NCI-H2107 treated with DMSO at 0.1 percent for 48 hours (cell line): ENCODE measurements around the gene FANCE.

Experiments
- DNase-seq: peaks from one replicate; lab custom pipeline; 2025; ENCODE audit not compliant: unreplicated experiment; lab: John Stamatoyannopoulos, UW

Gene FANCE

GRCh38 chr6:35463292-35463691, 11.2 kb downstream of the FANCE start:
- no peak for DNase-seq

- DNase-seq, result no peak
These were observed 13.5 kb downstream of the FANCE start for GRCh38 chr6:35465646-35466045.

- peak; percentile 64 for DNase-seq
These were observed 16.2 kb downstream of the FANCE start, which contains the start of gene RPL10A for GRCh38 chr6:35468181-35468979. Gene RPL10A (plus strand): TSS chr6:35468401. CDS start chr6:35468435, 34 bp downstream.

- DNase-seq, result no peak
These were observed 17.0 kb downstream of the FANCE start for GRCh38 chr6:35468980-35469750.

- DNase-seq, result no peak
These were observed 17.9 kb downstream of the FANCE start for GRCh38 chr6:35469751-35470662.

- no peak for DNase-seq
These were observed 18.6 kb downstream of the FANCE start for GRCh38 chr6:35470663-35471120.

GRCh38 chr6:35471836-35472345, 19.8 kb downstream of the FANCE start:
- no peak for DNase-seq

- DNase-seq, result no peak
These were observed 21.1 kb downstream of the FANCE start for GRCh38 chr6:35473075-35473849.

- no peak for DNase-seq
These were observed 21.7 kb downstream of the FANCE start for GRCh38 chr6:35473850-35474130.

GRCh38 chr6:35474131-35474941, 22.2 kb downstream of the FANCE start:
- DNase-seq, result no peak

- no peak for DNase-seq
These were observed 22.9 kb downstream of the FANCE start for GRCh38 chr6:35474942-35475570.

GRCh38 chr6:35475573-35475972, 23.4 kb downstream of the FANCE start:
- DNase-seq, result no peak

GRCh38 chr6:35476004-35476403, 23.9 kb downstream of the FANCE start:
- DNase-seq, result no peak

GRCh38 chr6:35477028-35477427, 24.9 kb downstream of the FANCE start:
- no peak for DNase-seq

- peak; percentile 40 for DNase-seq
These were observed 25.5 kb downstream of the FANCE start for GRCh38 chr6:35477551-35478179.

GRCh38 chr6:35478259-35478658, 26.1 kb downstream of the FANCE start:
- no peak for DNase-seq

GRCh38 chr6:35480176-35480575, 28.0 kb downstream of the FANCE start:
- no peak for DNase-seq

GRCh38 chr6:35481226-35481625, 29.1 kb downstream of the FANCE start:
- DNase-seq, result no peak

- no peak for DNase-seq
These were observed 30.9 kb downstream of the FANCE start for GRCh38 chr6:35483062-35483461.
